DND-41 (cell line): ENCODE data around the gene MAN1A1.
"Not testable (repeated sequence)": the region's sequence is repeated elsewhere in the genome, so short reads cannot be mapped to it uniquely, and the experiment has no call there.

Source experiments
- ATAC-seq: fragments of 200-7000 bp; cut with Tn5 transposase; 3 replicates; pipeline ENCODE4 v1.9.1; 2021; ENCODE audit warnings: low read depth; ENCODE audit not compliant: insufficient read depth
- DNase-seq: peaks from one replicate; pipeline ENCODE4 v3.0.0-alpha.2; 2020
- H2AFZ ChIP-seq: 2 replicates; pipeline ENCODE4 v1.6.0; 2012; ENCODE audit warnings: low read depth, low read length
- H3K27ac ChIP-seq: 2 replicates; pipeline ENCODE4 v1.5.1; 2012; ENCODE audit warnings: low read length, inconsistent platforms
- H3K27me3 ChIP-seq: fragments of 200-600 bp; sonication (generic); 2 replicates; pipeline ENCODE4 v1.6.0; 2012; ENCODE audit warnings: low read length, mild to moderate bottlenecking, inconsistent platforms; ENCODE audit not compliant: insufficient read depth, poor library complexity
- H3K36me3 ChIP-seq: 2 replicates; pipeline ENCODE4 v1.5.1; 2012; ENCODE audit warnings: low read length, inconsistent platforms; ENCODE audit not compliant: insufficient read depth
- H3K4me1 ChIP-seq: 2 replicates; pipeline ENCODE4 v1.5.1; 2012; ENCODE audit warnings: mild to moderate bottlenecking, low read length; ENCODE audit not compliant: insufficient read depth
- H3K4me2 ChIP-seq: 2 replicates; pipeline ENCODE4 v1.6.0; 2012; ENCODE audit warnings: mild to moderate bottlenecking, moderate library complexity, low read length, inconsistent platforms; ENCODE audit not compliant: insufficient read depth
- H3K4me3 ChIP-seq, 2 experiments: fragments of 200-600 bp in 1 of 2; shearing (Covaris generic) in 1 of 2; 2 replicates each; pipeline ENCODE4 v1.5.1; 2012 to 2016; ENCODE audit warnings: inconsistent platforms in 2 of 2, low read length in 2 of 2, mild to moderate bottlenecking in 2 of 2, low read depth in 1 of 2, moderate library complexity in 1 of 2
- H3K79me2 ChIP-seq: 2 replicates; pipeline ENCODE4 v1.6.0; 2012; ENCODE audit warnings: low read length, inconsistent platforms; ENCODE audit not compliant: insufficient read depth
- H3K9ac ChIP-seq: 2 replicates; pipeline ENCODE4 v1.6.0; 2012; ENCODE audit warnings: low read depth, mild to moderate bottlenecking, inconsistent platforms, low read length, moderate library complexity
- H3K9me3 ChIP-seq: 2 replicates; pipeline ENCODE4 v1.5.1; 2012; ENCODE audit warnings: low read length, moderate library complexity, mild to moderate bottlenecking, inconsistent platforms; ENCODE audit not compliant: insufficient read depth, severe bottlenecking
- H4K20me1 ChIP-seq: 2 replicates; pipeline ENCODE4 v1.6.0; 2012; ENCODE audit warnings: low read length; ENCODE audit not compliant: insufficient read depth
- EZH2 ChIP-seq: IDR thresholded peaks from 3 replicates; pipeline ENCODE4 v1.6.1; 2012; ENCODE audit warnings: borderline replicate concordance, low read depth, mild to moderate bottlenecking, moderate library complexity, low read length, inconsistent platforms; ENCODE audit not compliant: severe bottlenecking
- TF ChIP-seq, protein P1 (sequence below): IDR thresholded peaks from 2 replicates; pipeline ENCODE4 v1.5.1; 2012; ENCODE audit warnings: borderline replicate concordance, low read length, moderate library complexity, mild to moderate bottlenecking; ENCODE audit not compliant: poor library complexity, severe bottlenecking; ENCODE audit errors: extremely low read depth

Gene MAN1A1

DNA sequence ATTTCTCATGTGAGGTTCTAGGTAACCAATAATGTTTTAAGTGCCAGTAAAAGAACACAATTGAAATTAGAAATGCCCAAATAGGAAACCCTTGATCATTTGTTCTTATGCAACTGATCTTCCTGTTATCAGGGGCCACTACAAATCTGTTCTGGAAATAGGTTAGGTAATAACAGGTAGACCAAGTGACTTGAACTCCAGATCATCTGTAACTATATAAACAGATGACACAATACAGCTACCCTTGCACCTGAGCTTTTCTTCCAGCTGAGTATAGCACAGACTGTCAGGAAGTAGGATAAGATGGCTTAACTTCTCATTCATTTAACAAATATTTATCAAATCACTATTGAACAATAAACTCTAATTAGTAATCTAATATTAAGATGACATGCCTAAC lies 52.5 kb downstream of the MAN1A1 start:
- DNase-seq, result no peak
- Histone ChIP-seq H3K4me3 (no peak overlapping the region), H3K36me3 (no peaks in the 10 kb centered on the region; the same call in 1 of the 2 replicates), H3K27me3 (no peaks in the 10 kb centered on the region), H3K4me1 (no peaks in the 10 kb centered on the region), H3K9me3 (no peaks in the 10 kb centered on the region), H3K4me2 (no peak overlapping the region), H3K9ac (no peak overlapping the region), H3K79me2 (no peaks in the 10 kb centered on the region), H3K27ac (no peak overlapping the region), H2AFZ (no peak overlapping the region), H4K20me1 (no peaks in the 10 kb centered on the region)
- TF ChIP-seq, protein P1, sequence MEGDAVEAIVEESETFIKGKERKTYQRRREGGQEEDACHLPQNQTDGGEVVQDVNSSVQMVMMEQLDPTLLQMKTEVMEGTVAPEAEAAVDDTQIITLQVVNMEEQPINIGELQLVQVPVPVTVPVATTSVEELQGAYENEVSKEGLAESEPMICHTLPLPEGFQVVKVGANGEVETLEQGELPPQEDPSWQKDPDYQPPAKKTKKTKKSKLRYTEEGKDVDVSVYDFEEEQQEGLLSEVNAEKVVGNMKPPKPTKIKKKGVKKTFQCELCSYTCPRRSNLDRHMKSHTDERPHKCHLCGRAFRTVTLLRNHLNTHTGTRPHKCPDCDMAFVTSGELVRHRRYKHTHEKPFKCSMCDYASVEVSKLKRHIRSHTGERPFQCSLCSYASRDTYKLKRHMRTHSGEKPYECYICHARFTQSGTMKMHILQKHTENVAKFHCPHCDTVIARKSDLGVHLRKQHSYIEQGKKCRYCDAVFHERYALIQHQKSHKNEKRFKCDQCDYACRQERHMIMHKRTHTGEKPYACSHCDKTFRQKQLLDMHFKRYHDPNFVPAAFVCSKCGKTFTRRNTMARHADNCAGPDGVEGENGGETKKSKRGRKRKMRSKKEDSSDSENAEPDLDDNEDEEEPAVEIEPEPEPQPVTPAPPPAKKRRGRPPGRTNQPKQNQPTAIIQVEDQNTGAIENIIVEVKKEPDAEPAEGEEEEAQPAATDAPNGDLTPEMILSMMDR, result no peak
- TF ChIP-seq EZH2, result no peak
- no peak for ATAC-seq

DNA sequence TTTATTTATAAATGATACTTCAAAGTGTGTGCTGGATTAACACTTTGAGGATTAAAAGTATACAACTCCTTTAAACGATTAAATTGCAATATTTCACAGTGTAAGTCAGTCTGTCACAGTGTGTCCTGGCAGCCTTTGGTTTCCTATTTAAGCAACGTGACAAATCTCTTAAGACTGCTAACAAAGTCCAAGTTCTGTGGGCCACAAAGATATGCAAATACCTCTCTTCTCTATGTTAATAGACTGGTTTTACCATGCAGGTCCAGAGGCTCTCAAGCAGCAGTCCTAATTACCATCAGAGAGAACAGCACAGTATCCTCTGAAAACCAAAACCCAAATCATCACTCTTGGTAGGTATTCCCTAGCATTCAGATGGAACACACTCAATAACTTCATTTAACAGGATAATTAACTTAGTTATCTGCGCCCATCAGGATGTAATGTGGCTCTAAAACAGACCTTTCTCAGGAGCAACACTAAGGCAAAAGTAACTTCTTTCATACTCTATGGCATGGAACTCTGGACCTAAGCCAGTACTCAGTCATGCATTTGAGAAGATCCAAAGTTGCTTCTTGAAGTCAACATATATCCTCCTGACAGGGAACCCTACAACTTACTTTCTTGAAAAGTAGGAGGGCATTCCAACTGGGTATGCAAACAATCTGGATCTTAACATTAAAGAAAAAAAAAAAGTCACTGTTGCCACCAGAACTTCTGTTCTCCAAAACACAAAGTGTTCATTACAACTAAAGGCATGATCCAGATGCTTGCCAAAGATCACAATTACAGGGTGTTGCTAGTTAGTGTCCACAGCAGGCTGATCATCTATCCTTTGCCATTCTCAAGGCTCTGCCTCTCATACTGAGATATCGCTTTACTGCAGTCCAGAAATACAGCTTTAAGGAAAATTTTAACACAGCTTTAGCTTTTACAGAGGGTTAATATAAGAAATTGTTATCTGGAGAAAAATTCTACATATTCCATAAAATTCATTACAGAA lies 53.2 kb downstream of the MAN1A1 start:
- no peaks in the 10 kb centered on the region for H3K9me3 ChIP-seq
- no peaks in the 10 kb centered on the region; the same call in 1 of the 2 replicates for H3K36me3 ChIP-seq
- no peak overlapping the region for H3K4me3 ChIP-seq

DNA sequence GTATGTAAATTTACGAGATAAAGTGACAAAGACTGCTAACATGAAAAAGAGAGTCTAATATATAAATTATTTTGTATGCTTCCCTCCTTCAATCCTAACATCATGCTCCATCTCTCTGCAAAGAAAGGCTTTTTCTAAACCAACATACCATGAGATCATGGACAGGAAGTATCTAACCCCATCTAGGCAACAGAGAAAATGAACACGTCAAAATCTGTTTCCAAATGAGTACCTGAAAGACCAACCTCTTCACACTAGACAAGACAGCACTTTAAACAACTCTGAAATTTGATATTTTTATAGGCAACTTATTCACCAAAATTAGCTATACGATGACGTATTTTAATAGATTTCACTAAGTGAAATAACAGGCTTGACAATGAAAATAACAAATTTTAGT lies 54.6 kb downstream of the MAN1A1 start:
- Histone ChIP-seq H3K4me2 (no peak overlapping the region), H3K27me3 (no peaks in the 10 kb centered on the region), H4K20me1 (no peaks in the 10 kb centered on the region), H3K4me1 (no peaks in the 10 kb centered on the region), H3K79me2 (no peaks in the 10 kb centered on the region), H3K36me3 (no peaks in the 10 kb centered on the region; the same call in 1 of the 2 replicates), H3K9ac (no peak overlapping the region), H3K9me3 (no peaks in the 10 kb centered on the region), H3K4me3 (no peak overlapping the region), H3K27ac (no peak overlapping the region), H2AFZ (no peak overlapping the region)
- ATAC-seq, result no peak
- TF ChIP-seq, protein P1, result no peak
- TF ChIP-seq EZH2, result no peak
- DNase-seq, result no peak

More for the DNA sequence above, 53.2 kb downstream of the MAN1A1 start:
- no peak overlapping the region for H3K27ac ChIP-seq
- no peaks in the 10 kb centered on the region for H3K27me3 ChIP-seq
- ATAC-seq (no peak), DNase-seq (no peak)
- H2AFZ ChIP-seq, result no peak overlapping the region
- H3K9ac ChIP-seq, result no peak overlapping the region
- H3K79me2 ChIP-seq, result no peaks in the 10 kb centered on the region
- no peak overlapping the region for H3K4me2 ChIP-seq
- TF ChIP-seq, protein P1, result no peak
- no peak for TF ChIP-seq EZH2
- no peaks in the 10 kb centered on the region for H4K20me1 ChIP-seq
- no peaks in the 10 kb centered on the region for H3K4me1 ChIP-seq

DNA sequence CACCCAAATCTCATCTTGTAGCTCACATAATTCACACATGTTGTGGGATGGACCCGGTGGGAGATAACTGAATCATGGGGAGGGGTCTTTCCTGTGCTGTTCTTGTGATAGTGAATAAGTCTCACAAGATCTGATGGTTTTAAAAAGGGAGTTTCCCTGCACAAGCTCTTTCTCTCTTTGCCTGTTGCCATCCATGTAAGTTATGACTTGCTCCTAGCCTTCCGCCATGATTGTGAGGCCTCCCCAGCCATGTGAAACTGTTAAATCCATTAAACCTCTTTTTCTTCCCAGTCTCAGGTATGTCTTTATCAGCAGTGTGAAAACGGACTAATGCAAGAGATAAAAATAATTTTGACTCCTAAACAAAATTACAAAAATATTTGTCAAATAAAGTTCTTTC lies 58.5 kb downstream of the MAN1A1 start:
- not testable (repeated sequence) for H3K27me3 ChIP-seq, H2AFZ ChIP-seq, H3K9ac ChIP-seq, H3K4me3 ChIP-seq, H3K4me2 ChIP-seq, H3K79me2 ChIP-seq, H4K20me1 ChIP-seq, H3K4me1 ChIP-seq, H3K9me3 ChIP-seq, H3K36me3 ChIP-seq, DNase-seq, ATAC-seq, H3K27ac ChIP-seq
